Mesenchymal stem cell (in vitro differentiated cells and primary cell): ENCODE data around the gene CLDN22.

ENCODE experiments used
- DNase-seq: peaks from one replicate; pipeline ENCODE4 v3.0.0-alpha.2; 2013
- H2AFZ ChIP-seq: one replicate; pipeline ENCODE4 v1.6.1; 2013; ENCODE audit warnings: low read depth, mild to moderate bottlenecking, control low read depth, inconsistent platforms, low read length, moderate library complexity
- H2AK5ac ChIP-seq: 2 replicates; pipeline ENCODE4 v1.6.1; 2013; ENCODE audit warnings: low read length, moderate library complexity, mild to moderate bottlenecking, inconsistent platforms; ENCODE audit not compliant: severe bottlenecking
- H2BK120ac ChIP-seq: one replicate; pipeline ENCODE4 v1.6.1; 2013; ENCODE audit warnings: low read depth, mild to moderate bottlenecking, inconsistent platforms, low read length, moderate library complexity
- H2BK12ac ChIP-seq, 2 experiments: one replicate each; pipeline ENCODE4 v1.6.1; 2013; ENCODE audit warnings: inconsistent platforms in 2 of 2, low read length in 2 of 2, mild to moderate bottlenecking in 2 of 2, moderate library complexity in 2 of 2, control low read depth in 1 of 2
- H2BK15ac ChIP-seq: one replicate; pipeline ENCODE4 v1.6.1; 2013; ENCODE audit warnings: mild to moderate bottlenecking, low read depth, inconsistent platforms; ENCODE audit not compliant: poor library complexity, severe bottlenecking
- H2BK5ac ChIP-seq: 2 replicates; pipeline ENCODE4 v1.6.1; 2013; ENCODE audit warnings: low read depth, mild to moderate bottlenecking, low read length, control low read depth, inconsistent platforms; ENCODE audit not compliant: poor library complexity, severe bottlenecking
- H3K14ac ChIP-seq, 2 experiments: one replicate each; pipeline ENCODE4 v1.6.1; 2013; ENCODE audit warnings: inconsistent platforms in 2 of 2, low read length in 2 of 2, control low read depth in 1 of 2, mild to moderate bottlenecking in 1 of 2, moderate library complexity in 1 of 2
- H3K18ac ChIP-seq, 2 experiments: one replicate each; pipeline ENCODE4 v1.6.1; 2013; ENCODE audit warnings: inconsistent platforms in 2 of 2, low read length in 2 of 2, control low read depth in 1 of 2, low read depth in 1 of 2, mild to moderate bottlenecking in 1 of 2
- H3K23ac ChIP-seq, 2 experiments: one replicate each; pipeline ENCODE4 v1.6.1; 2013; ENCODE audit warnings: inconsistent platforms in 2 of 2, low read length in 2 of 2, mild to moderate bottlenecking in 2 of 2, moderate library complexity in 2 of 2, control low read depth in 1 of 2
- H3K27ac ChIP-seq: 2 replicates; pipeline ENCODE4 v1.5.1; 2013; ENCODE audit warnings: mild to moderate bottlenecking, moderate library complexity, low read length, control low read depth, inconsistent platforms; ENCODE audit not compliant: poor library complexity, severe bottlenecking
- H3K27me3 ChIP-seq, 2 experiments: 2 replicates each; pipeline versions ENCODE4 v1.6.1 to v1.7.0; 2013; ENCODE audit warnings: low read length in 2 of 2, mild to moderate bottlenecking in 2 of 2, moderate library complexity in 2 of 2, control low read depth in 1 of 2, inconsistent platforms in 1 of 2; ENCODE audit not compliant: control insufficient read depth in 1 of 2, insufficient read depth in 1 of 2
- H3K36me3 ChIP-seq, 2 experiments: 2 replicates each; pipeline versions ENCODE4 v1.6.1 to v1.7.0; 2013; ENCODE audit warnings: low read length in 2 of 2, control low read depth in 1 of 2, inconsistent platforms in 1 of 2, low read depth in 1 of 2, mild to moderate bottlenecking in 1 of 2; ENCODE audit not compliant: insufficient read depth in 2 of 2, control insufficient read depth in 1 of 2
- H3K4ac ChIP-seq, 2 experiments: one replicate each; pipeline ENCODE4 v1.6.1; 2013; ENCODE audit warnings: inconsistent platforms in 2 of 2, low read length in 2 of 2, mild to moderate bottlenecking in 2 of 2, moderate library complexity in 2 of 2, control low read depth in 1 of 2, low read depth in 1 of 2
- H3K4me1 ChIP-seq: 2 replicates; pipeline ENCODE4 v1.6.1; 2013; ENCODE audit warnings: low read depth, low read length, control low read depth; ENCODE audit not compliant: control insufficient read depth, insufficient read depth
- H3K4me2 ChIP-seq: 2 replicates; pipeline ENCODE4 v1.6.1; 2013; ENCODE audit warnings: low read length, mild to moderate bottlenecking, inconsistent platforms; ENCODE audit not compliant: poor library complexity, severe bottlenecking
- H3K4me3 ChIP-seq, 2 experiments: 2 replicates each; pipeline versions ENCODE4 v1.5.1 to v1.7.0; 2013; ENCODE audit warnings: low read length in 2 of 2, mild to moderate bottlenecking in 2 of 2, control low read depth in 1 of 2, low read depth in 1 of 2; ENCODE audit not compliant: insufficient read depth in 1 of 2
- H3K79me1 ChIP-seq: replicated peaks from 2 replicates; pipeline ENCODE4 v1.6.1; 2013; ENCODE audit warnings: mild to moderate bottlenecking, control low read depth, low read length, inconsistent platforms; ENCODE audit not compliant: poor library complexity, severe bottlenecking
- H3K9ac ChIP-seq: 2 replicates; pipeline ENCODE4 v1.7.0; 2013; ENCODE audit warnings: mild to moderate bottlenecking, low read length, moderate library complexity
- H3K9me3 ChIP-seq: 2 replicates; pipeline ENCODE4 v1.7.0; 2013; ENCODE audit warnings: mild to moderate bottlenecking, low read length; ENCODE audit not compliant: control insufficient read depth
- H4K8ac ChIP-seq: one replicate; pipeline ENCODE4 v1.6.1; 2013; ENCODE audit warnings: inconsistent platforms, mild to moderate bottlenecking, low read length, moderate library complexity
- H4K91ac ChIP-seq: one replicate; pipeline ENCODE4 v1.6.1; 2013; ENCODE audit warnings: mild to moderate bottlenecking, low read length, inconsistent platforms
- WGBS: methylation state at CpG from one replicate; pipeline ENCODE4 v1.1.7; 2013; ENCODE audit warnings: mixed read lengths; 5-methylcytosine and 5-hydroxymethylcytosine counted together

CLDN22 gene

GRCh38 chr4:183337833-183338232 lies 17.8 kb upstream of the CLDN22 start:
- Histone ChIP-seq H3K27ac (no peak overlapping the region), H2AK5ac (no peak overlapping the region), H3K79me1 (no peaks in the 10 kb centered on the region), H2AFZ (no peak overlapping the region), H4K91ac (peak overlapping the region; percentile 25), H3K9ac (no peak overlapping the region), H3K18ac (no peak overlapping the region), H3K27me3 (no peaks in the 10 kb centered on the region), H3K14ac (no peak overlapping the region), H3K4ac (peak overlapping the region in 1 of 2 experiments; percentile 92), H4K8ac (no peak overlapping the region), H3K23ac (no peak overlapping the region), H3K4me1 (peaks cover 9% of the 10 kb centered on the region), H2BK120ac (peak overlapping the region; percentile 42), H3K4me3 (no peak overlapping the region), H3K36me3 (no peaks in the 10 kb centered on the region), H2BK5ac (no peak overlapping the region), H3K4me2 (no peak overlapping the region), H2BK15ac (peak overlapping the region; percentile 26), H3K9me3 (no peaks in the 10 kb centered on the region), H2BK12ac (peak overlapping the region in 1 of 2 experiments; percentile 90)
- no peak for DNase-seq
- WGBS, result 89% methylated on average over 7 of the region's 7 CpGs

GRCh38 chr4:183337349-183337748 lies 17.3 kb upstream of the CLDN22 start:
- Histone ChIP-seq H4K91ac (peak overlapping the region; percentile 79), H3K4me3 (no peak overlapping the region), H2AK5ac (peak overlapping the region; percentile 25), H3K27me3 (no peaks in the 10 kb centered on the region), H4K8ac (no peak overlapping the region), H2BK12ac (peak overlapping the region in 1 of 2 experiments; percentile 90), H3K27ac (no peak overlapping the region), H2BK5ac (no peak overlapping the region), H3K23ac (no peak overlapping the region), H3K9me3 (no peaks in the 10 kb centered on the region), H3K18ac (no peak overlapping the region), H3K36me3 (no peaks in the 10 kb centered on the region), H2AFZ (no peak overlapping the region), H3K9ac (no peak overlapping the region), H3K79me1 (no peaks in the 10 kb centered on the region), H2BK120ac (peak overlapping the region; percentile 42), H2BK15ac (peak overlapping the region; percentile 45), H3K4me2 (no peak overlapping the region), H3K4me1 (peaks cover 7% of the 10 kb centered on the region), H3K14ac (no peak overlapping the region), H3K4ac (peak overlapping the region in 1 of 2 experiments; percentile 92)
- WGBS, result 91% methylated on average over 7 of the region's 9 CpGs
- DNase-seq, result no peak

GRCh38 chr4:183335369-183335940 lies 15.4 kb upstream of the CLDN22 start:
- H4K91ac ChIP-seq, result peak overlapping the region; percentile 36
- H3K4me3 ChIP-seq, result no peak overlapping the region
- H2BK12ac ChIP-seq, result peak overlapping the region; percentile 51 to 88
- no peaks in the 10 kb centered on the region for H3K36me3 ChIP-seq
- H2BK120ac ChIP-seq, result peak overlapping the region; percentile 69
- no peaks in the 10 kb centered on the region for H3K27me3 ChIP-seq
- H3K4me1 ChIP-seq, result peaks cover 7% of the 10 kb centered on the region
- WGBS, result 50% methylated on average over 2 of the region's 3 CpGs
- H3K23ac ChIP-seq, result peak overlapping the region in 1 of 2 experiments; percentile 64
- H3K9me3 ChIP-seq, result no peaks in the 10 kb centered on the region
- H3K27ac ChIP-seq, result peak overlapping the region; percentile 81
- peak overlapping the region; percentile 68 to 94 for H3K18ac ChIP-seq
- peak overlapping the region; percentile 54 for H4K8ac ChIP-seq
- peak overlapping the region in 1 of 2 experiments; percentile 83 for H3K14ac ChIP-seq
- H3K4ac ChIP-seq, result peak overlapping the region; percentile 29 to 94
- H3K4me2 ChIP-seq, result no peak overlapping the region
- H2BK5ac ChIP-seq, result peak overlapping the region; percentile 14
- H2AFZ ChIP-seq, result no peak overlapping the region
- no peaks in the 10 kb centered on the region for H3K79me1 ChIP-seq
- peak overlapping the region; percentile 44 for H2BK15ac ChIP-seq
- H2AK5ac ChIP-seq, result peak overlapping the region; percentile 76
- H3K9ac ChIP-seq, result no peak overlapping the region
- peak; percentile 91 for DNase-seq

- Histone ChIP-seq H3K18ac (peak overlapping the region in 1 of 2 experiments; percentile 46), H2BK5ac (no peak overlapping the region), H4K91ac (peak overlapping the region; percentile 67), H2AK5ac (no peak overlapping the region), H3K27ac (no peak overlapping the region), H3K4me2 (no peak overlapping the region), H3K4me1 (peaks cover 7% of the 10 kb centered on the region), H3K9me3 (peaks cover 6% of the 10 kb centered on the region), H3K4ac (peak overlapping the region; percentile 36 to 71), H2AFZ (no peak overlapping the region), H3K4me3 (no peak overlapping the region), H3K27me3 (no peaks in the 10 kb centered on the region), H3K14ac (no peak overlapping the region), H3K9ac (no peak overlapping the region), H2BK12ac (peak overlapping the region; percentile 37 to 97), H2BK15ac (no peak overlapping the region), H3K23ac (no peak overlapping the region), H3K36me3 (no peaks in the 10 kb centered on the region), H3K79me1 (no peaks in the 10 kb centered on the region), H4K8ac (peak overlapping the region; percentile 57), H2BK120ac (peak overlapping the region; percentile 37)
- peak; percentile 23 for DNase-seq
- WGBS, result 92% methylated on average over 3 of the region's 6 CpGs
Measured at GRCh38 chr4:183333983-183334382, 13.9 kb upstream of the CLDN22 start.
